ENCODE results near the gene CBY2. TPM values are rescaled to one million over a fixed set of nuclear protein-coding genes. Genes with fewer than 3 reads are reported as not detected.

CBY2 gene
- total RNA-seq, 1 donor from 2014 or later, result not detected

GRCh38 chr13:45713721-45714120 lies 11.6 kb downstream of the CBY2 start:
- ATAC-seq, result no peak
- Histone ChIP-seq H3K4me1 (no peaks in the 10 kb centered on the region), H3K27ac (no peak overlapping the region), H3K4me3 (no peak overlapping the region), H3K9me3 (no peaks in the 10 kb centered on the region), H3K27me3 (no peaks in the 10 kb centered on the region), H3K36me3 (no peaks in the 10 kb centered on the region)
- DNase-seq, result no peak
- TF ChIP-seq CTCF (IDR thresholded peaks at IDR 0.05), result no peak
- intact Hi-C loops (cut with DNase I), result no loop called here

- H3K4me3 ChIP-seq, result no peak overlapping the region
- intact Hi-C loops (cut with DNase I), result no loop called here
- no peaks in the 10 kb centered on the region for H3K27me3 ChIP-seq
- H3K27ac ChIP-seq, result no peak overlapping the region
- H3K4me1 ChIP-seq, result no peaks in the 10 kb centered on the region
- TF ChIP-seq CTCF (IDR thresholded peaks at IDR 0.05), result no peak
- ATAC-seq (no peak), DNase-seq (no peak)
- H3K9me3 ChIP-seq, result no peaks in the 10 kb centered on the region
- H3K36me3 ChIP-seq, result no peaks in the 10 kb centered on the region
These were observed 12.1 kb downstream of the CBY2 start for GRCh38 chr13:45714170-45714569.

- H3K27ac ChIP-seq, result no peak overlapping the region
- H3K36me3 ChIP-seq, result no peaks in the 10 kb centered on the region
- H3K9me3 ChIP-seq, result no peaks in the 10 kb centered on the region
- no peak overlapping the region for H3K4me3 ChIP-seq
- DNase-seq (no peak), ATAC-seq (no peak)
- TF ChIP-seq CTCF (IDR thresholded peaks at IDR 0.05), result no peak
- H3K4me1 ChIP-seq, result no peaks in the 10 kb centered on the region
- H3K27me3 ChIP-seq, result no peaks in the 10 kb centered on the region
- intact Hi-C loops (cut with DNase I), result no loop called here
These were observed 13.2 kb downstream of the CBY2 start for GRCh38 chr13:45715351-45715750.

- no peak for TF ChIP-seq CTCF (IDR thresholded peaks at IDR 0.05)
- ATAC-seq (no peak), DNase-seq (no peak)
- no peaks in the 10 kb centered on the region for H3K36me3 ChIP-seq
- no peak overlapping the region for H3K27ac ChIP-seq
- no peaks in the 10 kb centered on the region for H3K4me1 ChIP-seq
- no peaks in the 10 kb centered on the region for H3K9me3 ChIP-seq
- intact Hi-C loops (cut with DNase I), result no loop called here
- no peaks in the 10 kb centered on the region for H3K27me3 ChIP-seq
- no peak overlapping the region for H3K4me3 ChIP-seq
These were observed 15.2 kb downstream of the CBY2 start for GRCh38 chr13:45717349-45717748.

- no peak overlapping the region for H3K27ac ChIP-seq
- DNase-seq (no peak), ATAC-seq (peak; percentile 71)
- H3K4me3 ChIP-seq, result no peak overlapping the region
- no peaks in the 10 kb centered on the region for H3K36me3 ChIP-seq
- TF ChIP-seq CTCF (IDR thresholded peaks at IDR 0.05), result peak; percentile 52
- H3K27me3 ChIP-seq, result no peaks in the 10 kb centered on the region
- no peaks in the 10 kb centered on the region for H3K4me1 ChIP-seq
- intact Hi-C loops (cut with DNase I), result no loop called here
- H3K9me3 ChIP-seq, result no peaks in the 10 kb centered on the region
These were observed 15.9 kb downstream of the CBY2 start for GRCh38 chr13:45718063-45718462.

- DNase-seq, result no peak
- Histone ChIP-seq H3K9me3 (no peaks in the 10 kb centered on the region), H3K4me3 (no peak overlapping the region), H3K27me3 (no peaks in the 10 kb centered on the region), H3K36me3 (no peaks in the 10 kb centered on the region), H3K27ac (no peak overlapping the region), H3K4me1 (no peaks in the 10 kb centered on the region)
- ATAC-seq, result no peak
- intact Hi-C loops (cut with DNase I), result no loop called here
- no peak for TF ChIP-seq CTCF (IDR thresholded peaks at IDR 0.05)
These were observed 16.9 kb downstream of the CBY2 start for GRCh38 chr13:45718992-45719391.
